Fibroblast of mammary gland (primary cell): Measurements from ENCODE around the gene MYH13.

Experiments
- DNase-seq: peaks from one replicate; pipeline ENCODE4 v3.0.0-alpha.2; 2010; ENCODE audit warnings: low read depth
- H3K4me3 ChIP-seq: 2 replicates; pipeline ENCODE4 v1.5.1; 2011; ENCODE audit warnings: low read depth, mild to moderate bottlenecking, low read length, moderate library complexity; ENCODE audit not compliant: control insufficient read depth
- CTCF ChIP-seq: conservative IDR thresholded peaks from 2 replicates; pipeline ENCODE4 v1.5.1; 2011; ENCODE audit warnings: low read depth, low read length, inconsistent platforms; ENCODE audit not compliant: control insufficient read depth, insufficient read depth

MYH13 gene

GRCh38 chr17:10268005-10268404 is 104.8 kb downstream of the MYH13 start:
- peak; percentile 67 for DNase-seq
- no peak for TF ChIP-seq CTCF
- H3K4me3 ChIP-seq, result no peak overlapping the region

GRCh38 chr17:10266296-10266876 is 106.4 kb downstream of the MYH13 start:
- peak; percentile 26 for DNase-seq
- no peak for TF ChIP-seq CTCF
- H3K4me3 ChIP-seq, result no peak overlapping the region

DNA sequence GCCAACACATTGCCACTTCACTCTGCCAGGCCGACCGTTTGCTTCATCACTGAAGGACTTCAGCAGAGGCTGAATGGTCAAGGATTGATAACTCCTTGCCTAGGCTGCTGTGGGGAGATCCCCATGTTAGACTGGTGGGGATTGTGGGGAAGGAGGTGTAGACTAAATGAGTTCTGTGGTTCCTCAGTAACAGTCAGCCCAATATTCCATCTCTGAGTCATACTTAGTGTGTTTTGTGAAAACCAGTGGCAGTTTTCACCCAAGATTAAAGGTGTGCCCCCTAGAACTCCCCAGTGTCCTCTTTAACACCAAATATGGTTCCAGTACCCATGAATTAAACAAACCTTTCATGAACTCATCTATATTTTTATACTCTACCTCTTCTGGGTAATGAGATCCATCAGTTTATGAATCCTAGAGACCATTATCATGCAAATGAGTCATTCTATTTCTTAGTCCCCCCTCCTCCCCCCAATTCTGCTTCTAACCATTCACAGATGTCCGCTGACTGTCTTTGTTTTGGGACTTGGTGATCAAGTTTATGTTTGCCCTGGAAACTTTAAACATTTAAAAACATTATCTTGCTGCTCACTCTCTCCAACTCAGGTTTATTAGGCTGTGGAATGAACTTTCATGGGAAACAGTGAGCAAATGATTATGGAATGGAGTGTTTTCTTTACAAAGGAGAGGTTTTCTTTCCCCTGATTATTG is 107.6 kb downstream of the MYH13 start:
- H3K4me3 ChIP-seq, result no peak overlapping the region
- TF ChIP-seq CTCF, result no peak
- DNase-seq, result peak; percentile 90

GRCh38 chr17:10264051-10264450 is 108.8 kb downstream of the MYH13 start:
- H3K4me3 ChIP-seq, result no peak overlapping the region
- no peak for DNase-seq
- no peak for TF ChIP-seq CTCF

- H3K4me3 ChIP-seq, result no peak overlapping the region
- no peak for TF ChIP-seq CTCF
- no peak for DNase-seq
These were observed 110.4 kb downstream of the MYH13 start for GRCh38 chr17:10262451-10262850.

DNA sequence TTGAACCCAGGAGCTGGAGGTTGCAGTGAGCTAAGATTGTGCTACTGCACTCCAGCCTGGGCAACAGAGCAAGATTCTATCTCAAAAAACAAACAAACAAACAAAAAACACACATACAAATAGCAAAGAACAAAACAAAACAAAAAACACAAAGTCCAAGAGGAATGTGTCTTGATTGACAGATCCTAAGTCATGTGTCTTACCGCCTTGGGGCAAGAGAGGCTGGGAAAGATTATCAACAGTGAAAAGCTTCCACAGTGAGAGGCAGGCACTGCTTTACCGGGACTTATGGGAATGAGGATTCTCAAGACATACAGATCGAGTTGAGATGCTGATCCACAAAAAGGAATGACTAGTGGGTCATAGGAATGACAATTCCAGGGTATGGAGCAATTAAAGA is 111.7 kb downstream of the MYH13 start:
- H3K4me3 ChIP-seq, result no peak overlapping the region
- DNase-seq, result no peak
- no peak for TF ChIP-seq CTCF
